ENCODE results near the gene YAE1. TPM values are rescaled to one million over a fixed set of nuclear protein-coding genes. Genes with fewer than 3 reads are reported as not detected.

Gene YAE1
- total and polyA plus RNA-seq, 2 experiments from 2014 or later, result 29.6 to 36.3 TPM

GRCh38 chr7:39528849-39529248 lies 37.4 kb upstream of the YAE1 start:
- no peaks in the 10 kb centered on the region for H3K79me2 ChIP-seq
- H3K36me3 ChIP-seq (replicated peaks; ENCODE audit: insufficient read depth, low read depth), result no peaks in the 10 kb centered on the region
- H2AFZ ChIP-seq, result no peak overlapping the region
- H3K9me3 ChIP-seq (ENCODE audit: low read depth), result no peaks in the 10 kb centered on the region
- no peak for DNase-seq (ENCODE audit: low spot score)
- H4K20me1 ChIP-seq (ENCODE audit: insufficient read depth, poor library complexity, severe bottlenecking), result no peaks in the 10 kb centered on the region
- H3K4me2 ChIP-seq, result no peak overlapping the region
- H3K27ac ChIP-seq, result no peak overlapping the region
- no peaks in the 10 kb centered on the region for H3K27me3 ChIP-seq
- no peak overlapping the region for H3K4me3 ChIP-seq
- H3K9me2 ChIP-seq (replicated peaks; ENCODE audit: insufficient read depth), result no peaks in the 10 kb centered on the region
- no peak for TF ChIP-seq EZH2 (IDR thresholded peaks at IDR 0.05; ENCODE audit: borderline replicate concordance)
- TF ChIP-seq EZH2phosphoT487 (IDR thresholded peaks at IDR 0.05; ENCODE audit: low read depth, severe bottlenecking, unreplicated experiment), result no peak
- no peak for TF ChIP-seq CTCF (IDR thresholded peaks at IDR 0.05; ENCODE audit: poor library complexity)
- H3K4me1 ChIP-seq (ENCODE audit: insufficient read depth), result no peaks in the 10 kb centered on the region

- WGBS (ENCODE audit: low lambda C conversion rate, missing lambda C conversion rate), result 87% methylated on average over 3 of the region's 3 CpGs
- no peak overlapping the region for H3K4me3 ChIP-seq
- no peak overlapping the region for H3K27ac ChIP-seq
- no peaks in the 10 kb centered on the region for H4K20me1 ChIP-seq (ENCODE audit: insufficient read depth, poor library complexity, severe bottlenecking)
- H3K4me1 ChIP-seq (ENCODE audit: insufficient read depth), result no peaks in the 10 kb centered on the region
- no peaks in the 10 kb centered on the region for H3K9me3 ChIP-seq (ENCODE audit: low read depth)
- H3K9me2 ChIP-seq (replicated peaks; ENCODE audit: insufficient read depth), result no peaks in the 10 kb centered on the region
- H3K36me3 ChIP-seq (replicated peaks; ENCODE audit: insufficient read depth, low read depth), result no peaks in the 10 kb centered on the region
- no peak overlapping the region for H3K4me2 ChIP-seq
- no peak for DNase-seq (ENCODE audit: low spot score)
- H3K79me2 ChIP-seq, result no peaks in the 10 kb centered on the region
- TF ChIP-seq EZH2phosphoT487 (IDR thresholded peaks at IDR 0.05; ENCODE audit: low read depth, severe bottlenecking, unreplicated experiment) (no peak), CTCF (IDR thresholded peaks at IDR 0.05; ENCODE audit: poor library complexity) (no peak), EZH2 (IDR thresholded peaks at IDR 0.05; ENCODE audit: borderline replicate concordance) (no peak)
- no peak overlapping the region for H2AFZ ChIP-seq
- H3K27me3 ChIP-seq, result no peaks in the 10 kb centered on the region
Measured at GRCh38 chr7:39529582-39529981, 36.6 kb upstream of the YAE1 start.

GRCh38 chr7:39530971-39531370 lies 35.2 kb upstream of the YAE1 start:
- Histone ChIP-seq H3K4me3 (no peak overlapping the region), H3K27ac (no peak overlapping the region), H2AFZ (no peak overlapping the region), H3K27me3 (no peaks in the 10 kb centered on the region), H3K4me1 (ENCODE audit: insufficient read depth) (no peaks in the 10 kb centered on the region), H4K20me1 (ENCODE audit: insufficient read depth, poor library complexity, severe bottlenecking) (no peaks in the 10 kb centered on the region), H3K79me2 (no peaks in the 10 kb centered on the region), H3K9me2 (replicated peaks; ENCODE audit: insufficient read depth) (no peaks in the 10 kb centered on the region), H3K4me2 (no peak overlapping the region), H3K9me3 (ENCODE audit: low read depth) (no peaks in the 10 kb centered on the region), H3K36me3 (replicated peaks; ENCODE audit: insufficient read depth, low read depth) (no peaks in the 10 kb centered on the region)
- 59% methylated on average over 7 of the region's 7 CpGs for WGBS (ENCODE audit: low lambda C conversion rate, missing lambda C conversion rate)
- no peak for TF ChIP-seq CTCF (IDR thresholded peaks at IDR 0.05; ENCODE audit: poor library complexity)
- no peak for TF ChIP-seq EZH2phosphoT487 (IDR thresholded peaks at IDR 0.05; ENCODE audit: low read depth, severe bottlenecking, unreplicated experiment)
- TF ChIP-seq EZH2 (IDR thresholded peaks at IDR 0.05; ENCODE audit: borderline replicate concordance), result no peak
- peak; percentile 25 for DNase-seq (ENCODE audit: low spot score)

- no peak overlapping the region for H2AFZ ChIP-seq
- no peaks in the 10 kb centered on the region for H3K9me3 ChIP-seq (ENCODE audit: low read depth)
- H4K20me1 ChIP-seq (ENCODE audit: insufficient read depth, poor library complexity, severe bottlenecking), result no peaks in the 10 kb centered on the region
- no peak for TF ChIP-seq EZH2phosphoT487 (IDR thresholded peaks at IDR 0.05; ENCODE audit: low read depth, severe bottlenecking, unreplicated experiment)
- no peak for TF ChIP-seq CTCF (IDR thresholded peaks at IDR 0.05; ENCODE audit: poor library complexity)
- TF ChIP-seq EZH2 (IDR thresholded peaks at IDR 0.05; ENCODE audit: borderline replicate concordance), result no peak
- H3K27me3 ChIP-seq, result no peaks in the 10 kb centered on the region
- no peak overlapping the region for H3K27ac ChIP-seq
- no peaks in the 10 kb centered on the region for H3K79me2 ChIP-seq
- no peaks in the 10 kb centered on the region for H3K4me1 ChIP-seq (ENCODE audit: insufficient read depth)
- no peak for DNase-seq (ENCODE audit: low spot score)
- H3K4me3 ChIP-seq, result no peak overlapping the region
- no peaks in the 10 kb centered on the region for H3K9me2 ChIP-seq (replicated peaks; ENCODE audit: insufficient read depth)
- WGBS (ENCODE audit: low lambda C conversion rate, missing lambda C conversion rate), result 90% methylated on average over 5 of the region's 5 CpGs
- no peak overlapping the region for H3K4me2 ChIP-seq
- H3K36me3 ChIP-seq (replicated peaks; ENCODE audit: insufficient read depth, low read depth), result no peaks in the 10 kb centered on the region
Measured at GRCh38 chr7:39531818-39532217, 34.4 kb upstream of the YAE1 start.
